ENCODE data around the gene PARP12.

Gene PARP12

DNA sequence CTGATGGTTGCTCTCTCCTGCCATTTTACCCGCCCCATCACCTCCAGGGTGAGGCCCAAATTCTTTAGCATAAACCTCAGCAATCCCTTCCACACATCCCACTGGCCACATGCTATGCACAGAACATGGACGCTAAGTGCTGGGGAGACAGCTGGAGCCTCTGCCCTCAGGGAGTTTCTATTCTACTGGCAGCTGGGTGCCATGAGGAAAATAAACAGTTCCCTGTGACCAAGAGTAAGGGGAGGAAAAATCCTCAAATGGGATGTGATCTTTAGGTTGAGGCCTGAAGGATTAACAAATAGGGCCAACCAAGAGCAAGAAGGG lies 1.2 kb downstream of the PARP12 start:
- ChIA-PET CTCF (interaction anchor here (1.6 kb wide), 1 partner anchor 17 kb away, joined by 4 read pairs; no protein-coding TSS in a partner anchor), POLR2A (no interaction called here)
- TF ChIP-seq, protein P1, sequence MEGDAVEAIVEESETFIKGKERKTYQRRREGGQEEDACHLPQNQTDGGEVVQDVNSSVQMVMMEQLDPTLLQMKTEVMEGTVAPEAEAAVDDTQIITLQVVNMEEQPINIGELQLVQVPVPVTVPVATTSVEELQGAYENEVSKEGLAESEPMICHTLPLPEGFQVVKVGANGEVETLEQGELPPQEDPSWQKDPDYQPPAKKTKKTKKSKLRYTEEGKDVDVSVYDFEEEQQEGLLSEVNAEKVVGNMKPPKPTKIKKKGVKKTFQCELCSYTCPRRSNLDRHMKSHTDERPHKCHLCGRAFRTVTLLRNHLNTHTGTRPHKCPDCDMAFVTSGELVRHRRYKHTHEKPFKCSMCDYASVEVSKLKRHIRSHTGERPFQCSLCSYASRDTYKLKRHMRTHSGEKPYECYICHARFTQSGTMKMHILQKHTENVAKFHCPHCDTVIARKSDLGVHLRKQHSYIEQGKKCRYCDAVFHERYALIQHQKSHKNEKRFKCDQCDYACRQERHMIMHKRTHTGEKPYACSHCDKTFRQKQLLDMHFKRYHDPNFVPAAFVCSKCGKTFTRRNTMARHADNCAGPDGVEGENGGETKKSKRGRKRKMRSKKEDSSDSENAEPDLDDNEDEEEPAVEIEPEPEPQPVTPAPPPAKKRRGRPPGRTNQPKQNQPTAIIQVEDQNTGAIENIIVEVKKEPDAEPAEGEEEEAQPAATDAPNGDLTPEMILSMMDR (IDR thresholded peaks at IDR 0.05; ENCODE audit: control extremely low read depth, extremely low read depth, low read depth, missing control alignments) = no peak
- DNase-seq (ENCODE audit: extremely low spot score) = no peak

DNA sequence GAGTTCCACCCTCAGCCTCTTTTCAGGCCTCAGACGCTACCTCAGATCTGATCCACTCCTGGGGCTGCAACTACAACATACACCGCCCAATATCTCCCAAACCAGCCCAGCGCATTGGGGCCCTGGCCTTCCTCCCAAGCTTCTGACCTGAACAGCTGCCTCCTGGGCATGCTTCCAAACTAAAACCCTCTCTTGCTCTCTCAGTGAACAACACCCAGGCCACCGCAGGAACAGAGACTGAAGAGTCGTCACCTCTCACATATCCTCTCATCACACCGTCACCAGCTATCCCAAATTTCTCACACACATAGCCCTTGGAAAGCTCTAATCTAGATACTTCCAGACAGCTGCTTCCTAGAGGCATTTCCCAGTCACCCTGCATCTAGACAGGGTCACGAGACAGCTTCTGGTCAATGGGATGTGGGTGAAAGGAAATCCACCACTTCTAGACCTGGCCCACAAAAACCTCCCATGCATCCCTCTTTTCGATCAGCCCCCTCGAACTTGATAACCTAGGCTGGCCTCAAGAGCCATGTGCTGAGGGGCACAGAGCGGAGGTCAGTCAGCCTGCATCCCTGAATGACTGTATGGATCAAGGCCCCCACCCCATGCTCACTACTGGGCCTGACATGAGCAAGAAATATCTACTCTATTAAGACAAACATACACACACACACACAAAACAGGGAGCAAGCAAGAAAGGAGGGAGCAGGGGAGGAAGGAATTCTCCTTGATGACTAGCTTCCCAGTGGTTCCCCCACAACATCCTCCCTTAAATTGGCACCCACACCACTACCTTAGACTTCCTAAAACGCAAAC lies 1.8 kb downstream of the PARP12 start:
- DNase-seq (ENCODE audit: extremely low spot score) = no peak
- TF ChIP-seq, protein P1 (IDR thresholded peaks at IDR 0.05; ENCODE audit: control extremely low read depth, extremely low read depth, low read depth, missing control alignments) = no peak
- ChIA-PET POLR2A (no interaction called here), CTCF (interaction anchor here (1.2 to 1.6 kb wide), 2 partner anchors 16 to 415 kb away, joined by 3 to 4 read pairs; no protein-coding TSS in a partner anchor)

DNA sequence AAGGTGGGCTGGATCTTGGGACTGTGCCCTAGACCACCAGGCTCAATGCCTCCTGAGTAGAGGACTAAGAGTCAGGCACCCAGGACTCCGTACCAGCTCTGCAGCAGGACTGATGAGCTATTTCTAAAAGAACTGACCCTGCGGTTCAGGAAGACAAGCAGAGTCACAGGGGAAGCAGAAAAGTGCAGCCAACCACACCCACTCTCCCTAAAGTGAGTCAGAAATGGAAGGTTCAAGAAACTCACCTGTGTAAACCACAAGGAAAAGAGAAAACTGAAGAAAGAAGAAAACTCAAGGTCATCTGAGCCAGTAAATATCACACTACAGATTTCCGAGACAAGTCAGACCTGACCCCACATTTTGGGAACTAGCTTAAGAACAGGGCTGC lies 2.5 kb downstream of the PARP12 start:
- TF ChIP-seq, protein P1 (IDR thresholded peaks at IDR 0.05; ENCODE audit: control extremely low read depth, extremely low read depth, low read depth, missing control alignments) = no peak
- DNase-seq (ENCODE audit: extremely low spot score) = no peak
- ChIA-PET POLR2A (no interaction called here), CTCF (interaction anchor here (1.2 kb wide), 1 partner anchor 414 kb away, joined by 3 read pairs; no protein-coding TSS in a partner anchor)

DNA sequence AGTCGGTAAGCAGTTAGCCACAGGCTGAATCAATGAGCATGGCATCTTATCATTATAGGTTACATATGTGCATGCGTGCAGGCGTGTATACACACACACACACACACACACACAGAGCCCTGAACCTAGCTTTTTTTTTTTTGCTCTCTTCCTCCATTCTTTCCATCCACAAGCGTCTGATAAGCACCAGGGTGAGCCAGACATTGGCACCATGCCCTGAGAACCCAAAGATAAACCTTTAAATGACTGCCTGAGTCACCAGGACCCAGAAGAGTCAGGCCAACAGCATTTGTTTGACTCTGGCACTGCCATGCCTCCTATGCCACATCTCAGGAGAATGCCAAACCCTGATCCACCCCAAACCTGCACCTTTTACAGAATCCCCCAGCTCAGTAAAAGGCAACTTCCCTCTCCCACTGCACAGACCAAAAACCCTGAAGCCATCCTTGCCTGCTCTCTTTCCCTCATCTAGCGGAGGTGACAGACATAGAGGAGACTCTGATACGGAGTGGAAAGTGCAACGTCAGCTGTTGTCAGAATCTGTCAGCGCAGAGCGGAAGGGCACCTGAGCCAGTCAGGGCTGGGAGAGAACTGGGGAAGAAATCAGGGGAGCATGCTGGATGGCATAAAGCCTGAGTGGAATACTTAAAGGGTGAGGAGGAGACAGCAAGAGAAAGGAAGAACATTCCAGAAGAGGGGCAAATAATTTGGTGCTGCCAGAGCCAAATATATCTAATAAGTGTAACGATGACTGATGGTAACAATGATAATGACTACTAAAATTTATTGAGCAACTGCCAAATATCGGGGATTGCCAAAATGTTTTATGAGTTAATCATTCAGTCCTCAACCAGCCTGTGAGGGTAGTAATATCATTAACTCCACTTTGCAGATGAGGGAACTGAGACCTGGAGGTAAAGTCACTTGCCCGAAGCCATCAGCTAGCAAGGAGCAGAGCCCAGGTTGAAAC lies 3.2 kb downstream of the PARP12 start:
- no peak for DNase-seq (ENCODE audit: extremely low spot score)
- ChIA-PET POLR2A (no interaction called here), CTCF (interaction anchor here (1.2 kb wide), 1 partner anchor 413 kb away, joined by 3 read pairs; no protein-coding TSS in a partner anchor)
- TF ChIP-seq, protein P1 (IDR thresholded peaks at IDR 0.05; ENCODE audit: control extremely low read depth, extremely low read depth, low read depth, missing control alignments) = no peak

DNA sequence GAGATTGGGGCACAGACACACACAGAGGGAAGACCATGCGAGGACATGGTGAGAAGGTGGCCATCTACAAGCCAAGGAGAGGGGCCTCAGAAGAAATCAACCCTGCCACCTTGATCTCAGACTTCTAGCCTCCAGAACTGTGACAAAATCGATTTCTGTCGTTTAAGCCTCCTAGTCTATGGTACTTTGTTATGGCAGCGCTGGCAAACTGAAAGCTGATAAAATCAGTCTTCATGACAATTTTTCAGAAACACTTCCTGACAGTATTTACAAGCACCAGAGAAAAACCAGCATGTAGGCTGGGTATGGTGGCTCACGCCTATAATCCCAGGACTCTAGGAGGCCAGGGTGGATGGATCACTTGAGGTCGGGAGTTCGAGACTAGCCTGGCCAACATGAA lies 4.2 kb downstream of the PARP12 start:
- POLR2A ChIA-PET = no interaction called here
- TF ChIP-seq, protein P1 (IDR thresholded peaks at IDR 0.05; ENCODE audit: control extremely low read depth, extremely low read depth, low read depth, missing control alignments) = no peak

DNA sequence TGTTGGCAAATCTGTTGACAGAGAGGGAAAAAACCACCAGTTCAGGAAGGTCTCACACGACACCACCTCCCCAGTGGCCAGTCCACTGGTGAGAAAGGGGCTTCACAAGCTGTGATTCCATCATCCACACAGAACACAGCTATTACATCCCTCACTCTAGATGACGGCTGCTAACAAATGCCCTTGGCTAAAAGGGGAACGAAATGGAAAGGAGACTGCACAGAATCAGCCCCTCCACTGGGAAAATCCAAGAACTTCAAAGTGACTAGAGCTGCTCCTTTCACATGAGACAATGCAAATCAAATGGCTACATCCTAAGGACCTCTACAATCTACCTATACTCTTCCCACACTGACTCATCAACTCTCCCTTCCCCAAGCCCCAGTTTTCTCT lies 5.6 kb downstream of the PARP12 start:
- no peak for DNase-seq (ENCODE audit: extremely low spot score)
- TF ChIP-seq, protein P1 (IDR thresholded peaks at IDR 0.05; ENCODE audit: control extremely low read depth, extremely low read depth, low read depth, missing control alignments) = no peak
- ChIA-PET CTCF (no interaction called here), POLR2A (no interaction called here)

More for the DNA sequence above, 4.2 kb downstream of the PARP12 start:
- DNase-seq (ENCODE audit: extremely low spot score) = no peak
- CTCF ChIA-PET = no interaction called here

Data from GM10248 (cell line).